Heart left ventricle (tissue), 16 donors: ENCODE measurements around the gene SLK. TPM values are rescaled to one million over a fixed set of nuclear protein-coding genes. Genes with fewer than 3 reads are reported as not detected.

ENCODE experiments used
- ATAC-seq, 4 donors: fragments of 200-7000 bp; cut with Tn5 transposase; one replicate each; pipeline ENCODE4 v1.9.1; 2020 to 2022; ENCODE audit warnings: moderate library complexity in 4 of 4, mild to moderate bottlenecking in 3 of 4, moderate number of reproducible peaks in 1 of 4
- DNase-seq, 5 donors: peaks; one replicate each; pipeline ENCODE4 v3.0.0-alpha.2; 2020
- H3K27ac ChIP-seq, 12 donors: fragments of 200-600 bp; sonication (generic) in 4 of 12; one replicate each; pipeline versions ENCODE4 v1.5.0 to v1.8.0; 2016 to 2022; ENCODE audit warnings: mild to moderate bottlenecking in 2 of 12
- H3K27me3 ChIP-seq, 9 donors: fragments of 200-600 bp; sonication (generic) in 2 of 9; one replicate each; pipeline versions ENCODE4 v1.5.1 to v1.8.0; 2016 to 2022; ENCODE audit warnings: mild to moderate bottlenecking in 3 of 9
- H3K36me3 ChIP-seq, 9 donors: fragments of 200-600 bp; sonication (generic) in 2 of 9; one replicate each; pipeline versions ENCODE4 v1.5.0 to v1.8.0; 2018 to 2022; ENCODE audit warnings: mild to moderate bottlenecking in 2 of 9
- H3K4me1 ChIP-seq, 12 donors: fragments of 200-600 bp; sonication (generic) in 4 of 12; one replicate each; pipeline versions ENCODE4 v1.5.0 to v1.8.0; 2016 to 2022; ENCODE audit warnings: mild to moderate bottlenecking in 3 of 12
- H3K4me3 ChIP-seq, 12 donors: fragments of 200-600 bp; sonication (generic) in 4 of 12; one replicate each; pipeline versions ENCODE4 v1.5.0 to v1.8.0; 2017 to 2022; ENCODE audit warnings: mild to moderate bottlenecking in 9 of 12, moderate library complexity in 4 of 12
- H3K9me3 ChIP-seq, 12 donors: fragments of 200-600 bp; sonication (generic) in 4 of 12; one replicate each; pipeline versions ENCODE4 v1.5.0 to v1.8.0; 2016 to 2022; ENCODE audit warnings: mild to moderate bottlenecking in 1 of 12
- CTCF ChIP-seq, 12 donors: fragments of 200-600 bp; sonication (generic) in 4 of 12; IDR thresholded peaks; one replicate each; pipeline versions ENCODE4 v1.5.0 to v1.8.0; 2018 to 2022; ENCODE audit warnings: antibody characterized with exemption in 12 of 12, mild to moderate bottlenecking in 5 of 12
- POLR2A ChIP-seq, 2 donors: fragments of 450-650 bp; IDR thresholded peaks; one replicate each; pipeline ENCODE4 v1.6.1; 2017; ENCODE audit warnings: antibody characterized with exemption in 2 of 2, mild to moderate bottlenecking in 2 of 2, moderate library complexity in 2 of 2
- WGBS, 4 donors: extraction: QIAGEN DNeasy Blood & Tissue Kit in 2 of 4; methylation state at CpG; one replicate each; pipeline versions ENCODE4 v1.1.5 to v1.1.7; 2013 to 2018; 5-methylcytosine and 5-hydroxymethylcytosine counted together
- intact Hi-C, 10 donors: fragments of 100-400 bp; cut with DNase I; formaldehyde crosslinking; loops; one replicate each; pipeline versions ENCODE4 v1.11.1 to v1.14.2; 2022
- polyA plus RNA-seq, 2 donors: library from polyadenylated mRNA; stranded (reverse); fragments of 200-250 nt; gene quantifications; one replicate each; pipeline ENCODE4 v1.2.3, GENCODE V29; 2013
- total RNA-seq, 9 donors: library from RNA; depleted of rRNA in 2 of 9; stranded (reverse); fragments of >200 nt in 2 of 9; fragmentation: NEBNext Ultra II Directional in 3 of 9; extraction: Animal tissue kit (Norgen Biotek cat#: 25700) in 3 of 9; gene quantifications; one replicate each; pipeline versions ENCODE4 v1.1.0 to v1.2.4, GENCODE V29; 2016 to 2023
- donor health status: ischemic (EF 13 %, LVEDD 7.1; RV severe dilation, severe dysfunction).
- donor health status: healthy with polysubstance abuse.
- donor health status: DM: no; HTN: yes; CAD: no.
- donor health status: DM: no; HTN: no; CAD: no.
- donor health status: ischemic (EF 25% LVEDD 6.9; RV normal size, moderate dysfunction).
- donor health status: ischemic (EF 25% LVEDD 5.7; RV mildly dilated, moderate dysfunction).
- donor health status: healthy.
- donor health status: DM: yes; HTN: yes; CAD: no.
- donor health status: ischemic (EF 35%, LVEDD 5.7; RV mildly dilated, moderate dysfunction).
- donor health status: nonischemic (EF 11% LVEDD 7.7; RV severe dilation, severe dysfunction).
- donor health status: DM: yes; HTN: yes; CAD: no.
- donor health status: PGD.
- donor health status: ischemic (EF 29% LVEDD 5.4; RV normal size, mild dysfunction).
- donor health status: nonischemic (EF 23%, LVEDD 6.1; RV moderate dilation, normal function).

SLK gene
- total and polyA plus RNA-seq, 11 donors: 10.0 to 57.8 (median 45.2) TPM

DNA sequence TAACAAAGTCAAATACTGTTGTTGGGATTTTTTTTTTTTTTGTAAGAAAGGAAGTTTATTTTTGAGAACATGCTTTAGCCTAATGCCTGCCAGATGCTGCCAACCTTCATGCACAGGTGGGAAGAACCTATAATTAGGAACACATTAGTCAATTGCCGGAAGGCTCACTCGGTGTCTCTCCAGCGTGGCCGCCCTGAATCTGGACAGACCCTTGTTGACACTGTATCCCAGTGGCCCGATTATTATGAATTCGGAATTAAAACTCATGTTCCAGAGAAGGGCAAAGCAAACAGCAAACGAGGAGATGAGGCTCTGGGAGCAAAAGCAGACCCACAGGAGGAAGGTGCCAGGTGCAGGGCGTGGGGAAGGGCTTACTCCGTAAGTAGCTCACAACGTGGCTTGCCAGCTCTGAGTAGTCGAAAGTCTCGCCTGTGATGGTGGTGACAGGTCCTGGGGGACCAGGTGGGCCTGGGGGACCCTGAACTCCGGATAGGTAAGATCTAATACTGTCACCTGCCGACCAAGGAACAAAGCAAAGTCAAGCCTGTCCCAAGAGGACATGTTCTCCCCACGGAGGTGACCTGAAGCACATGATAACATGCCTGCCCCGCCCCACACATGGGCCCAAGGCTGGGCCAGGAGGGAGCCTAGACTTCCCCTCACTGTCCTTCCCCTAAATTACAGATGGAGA is 70.5 kb downstream of the SLK start:
- TF ChIP-seq CTCF (IDR thresholded peaks at IDR 0.05): no peak
- no peak for TF ChIP-seq POLR2A (IDR thresholded peaks at IDR 0.05)
- no peak for ATAC-seq

DNA sequence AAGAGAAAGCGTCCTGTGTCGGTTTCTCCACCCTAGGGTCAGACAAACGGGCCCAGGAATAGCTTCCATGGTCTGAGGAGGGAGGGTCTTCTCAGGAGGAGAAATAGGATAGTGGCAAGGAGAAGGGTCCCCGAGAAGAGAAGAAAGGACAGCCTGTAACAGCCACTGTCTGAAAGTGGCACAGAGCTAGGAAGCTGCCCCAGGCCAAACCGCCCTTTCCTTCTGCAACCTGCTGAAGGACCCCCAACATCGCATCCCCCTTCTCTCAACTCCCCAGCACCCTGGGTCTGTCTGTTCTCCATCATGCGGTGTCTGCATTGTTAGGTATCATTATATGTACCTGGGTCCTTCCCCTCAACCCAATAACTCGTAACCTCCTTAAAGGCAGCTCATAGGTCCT is 71.6 kb downstream of the SLK start:
- DNase-seq (no peak), ATAC-seq (no peak)
- TF ChIP-seq POLR2A (IDR thresholded peaks at IDR 0.05) (no peak), CTCF (IDR thresholded peaks at IDR 0.05) (no peak)
- Histone ChIP-seq H3K27ac (no peak overlapping the region), H3K4me3 (no peak overlapping the region), H3K4me1 (peaks cover 0 to 4% (median 0%) of the 10 kb centered on the region in 12 donors), H3K36me3 (peaks cover 0 to 7% (median 0%) of the 10 kb centered on the region in 9 donors), H3K27me3 (no peaks in the 10 kb centered on the region), H3K9me3 (no peaks in the 10 kb centered on the region)
- intact Hi-C loops: loop anchor here in 1 of 10 donors (5.0 kb wide), 1 partner anchor 324 kb away; no protein-coding TSS in a partner anchor
- WGBS, 4 donors: 82 to 88% (median 83%) methylated on average over 8 of the region's 8 CpGs

More for the DNA sequence above, 70.5 kb downstream of the SLK start:
- no peak overlapping the region for H3K4me3 ChIP-seq
- whole genome bisulfite sequencing, 4 donors: 77 to 83% (median 82%) methylated on average over 13 to 16 of the region's 16 CpGs
- no peak overlapping the region for H3K27ac ChIP-seq
- H3K4me1 ChIP-seq: peaks cover 0 to 5% (median 0%) of the 10 kb centered on the region in 12 donors
- DNase-seq: no peak
- no peaks in the 10 kb centered on the region for H3K27me3 ChIP-seq
- H3K9me3 ChIP-seq: no peaks in the 10 kb centered on the region
- intact Hi-C loops: loop anchor here in 1 of 10 donors (5.0 kb wide), 1 partner anchor 325 kb away; no protein-coding TSS in a partner anchor
- H3K36me3 ChIP-seq: peaks cover 0 to 15% (median 3%) of the 10 kb centered on the region in 9 donors

GRCh38 chr10:104038958-104039752 is 72.2 kb downstream of the SLK start:
- peaks cover 0 to 1% (median 0%) of the 10 kb centered on the region in 9 donors for H3K36me3 ChIP-seq
- H3K4me3 ChIP-seq: no peak overlapping the region
- TF ChIP-seq POLR2A (IDR thresholded peaks at IDR 0.05) (no peak), CTCF (IDR thresholded peaks at IDR 0.05) (no peak)
- ATAC-seq: no peak
- H3K4me1 ChIP-seq: peaks cover 0 to 4% (median 0%) of the 10 kb centered on the region in 12 donors
- 94 to 97% (median 94%) methylated on average over 7 of the region's 7 CpGs for WGBS, 4 donors
- DNase-seq: peak in 1 of 5 donors; percentile 29
- no peaks in the 10 kb centered on the region for H3K9me3 ChIP-seq
- no peaks in the 10 kb centered on the region for H3K27me3 ChIP-seq
- H3K27ac ChIP-seq: no peak overlapping the region
- intact Hi-C loops: loop anchor here in 1 of 10 donors (5.0 kb wide), 1 partner anchor 323 kb away; no protein-coding TSS in a partner anchor

- TF ChIP-seq CTCF (IDR thresholded peaks at IDR 0.05): no peak
- TF ChIP-seq POLR2A (IDR thresholded peaks at IDR 0.05): no peak
- Histone ChIP-seq H3K27me3 (no peaks in the 10 kb centered on the region), H3K4me3 (no peak overlapping the region), H3K27ac (no peak overlapping the region), H3K9me3 (no peaks in the 10 kb centered on the region), H3K36me3 (no peaks in the 10 kb centered on the region), H3K4me1 (no peaks in the 10 kb centered on the region)
- intact Hi-C loops: loop anchor here in 1 of 10 donors (10.0 kb wide), 1 partner anchor 314 kb away; the partner anchor contains the start of gene CFAP58
- ATAC-seq (no peak), DNase-seq (no peak)
- WGBS, 4 donors: 62 to 78% (median 75%) methylated on average over 6 of the region's 6 CpGs
Measured at GRCh38 chr10:104040382-104040781, 73.4 kb downstream of the SLK start.
